HFFc6 (cell line): ENCODE data around the gene MTMR3. TPM values are rescaled to one million over a fixed set of nuclear protein-coding genes. Genes with fewer than 3 reads are reported as not detected.

ENCODE experiments used
- DNase-seq: peaks from one replicate; pipeline ENCODE4 v3.0.0-alpha.2; 2018
- H3K27ac Mint-ChIP-seq: 2 replicates; pipeline ENCODE4 v1.8.0; 2020; ENCODE audit warnings: mild to moderate bottlenecking, mixed read lengths
- H3K27me3 Mint-ChIP-seq: 2 replicates; pipeline ENCODE4 v1.8.0; 2021; ENCODE audit warnings: mild to moderate bottlenecking, moderate library complexity, mixed read lengths; ENCODE audit not compliant: insufficient read depth
- H3K36me3 Mint-ChIP-seq: 2 replicates; pipeline ENCODE4 v1.8.0; 2021; ENCODE audit warnings: low read depth, mixed read lengths
- H3K4me1 Mint-ChIP-seq: 2 replicates; pipeline ENCODE4 v1.8.0; 2020; ENCODE audit warnings: low read depth, mixed read lengths
- H3K4me3 Mint-ChIP-seq: 2 replicates; pipeline ENCODE4 v1.8.0; 2020; ENCODE audit warnings: mild to moderate bottlenecking, moderate library complexity, mixed read lengths
- H3K9me3 Mint-ChIP-seq: 2 replicates; pipeline ENCODE4 v1.8.0; 2020; ENCODE audit warnings: mild to moderate bottlenecking, mixed read lengths
- CTCF ChIP-seq: fragments of 200-600 bp; sonication (generic); IDR thresholded peaks from 2 replicates; pipeline ENCODE4 v1.5.0; 2021; ENCODE audit warnings: antibody characterized with exemption, mild to moderate bottlenecking
- total RNA-seq, 6 experiments: library from RNA; stranded (reverse); fragmentation: NEBNext Ultra II Directional; extraction: Animal tissue kit (Norgen Biotek cat#: 25700); gene quantifications; 2 replicates in 1 of 6; 3 replicates in 5 of 6; pipeline ENCODE4 v1.2.3, GENCODE V29; 2021

The MTMR3 gene
- total RNA-seq, 6 experiments from 2014 or later, result 19.0 to 27.0 (median 21.7) TPM

- Mint-ChIP-seq H3K4me3 (peak overlapping the region; percentile 97), H3K36me3 (peaks cover 12% of the 10 kb centered on the region), H3K9me3 (peaks cover 4% of the 10 kb centered on the region), H3K4me1 (peaks cover 57% of the 10 kb centered on the region), H3K27ac (peak overlapping the region; percentile 87), H3K27me3 (peaks cover 1% of the 10 kb centered on the region)
- no peak for TF ChIP-seq CTCF
- DNase-seq, result no peak
Measured at GRCh38 chr22:29838599-29838956, 44.4 kb upstream of the MTMR3 start.

GRCh38 chr22:29839039-29839438 lies 43.9 kb upstream of the MTMR3 start:
- Mint-ChIP-seq H3K36me3 (peaks cover 12% of the 10 kb centered on the region), H3K27ac (no peak overlapping the region), H3K4me1 (peaks cover 59% of the 10 kb centered on the region), H3K27me3 (peaks cover 1% of the 10 kb centered on the region), H3K9me3 (peaks cover 4% of the 10 kb centered on the region), H3K4me3 (peak overlapping the region; percentile 97; the same call in 1 of the 2 replicates)
- no peak for DNase-seq
- TF ChIP-seq CTCF, result no peak

GRCh38 chr22:29840498-29840897 lies 42.5 kb upstream of the MTMR3 start:
- peaks cover 59% of the 10 kb centered on the region for H3K4me1 Mint-ChIP-seq
- peaks cover 5% of the 10 kb centered on the region for H3K9me3 Mint-ChIP-seq
- no peak overlapping the region for H3K27ac Mint-ChIP-seq
- H3K36me3 Mint-ChIP-seq, result peaks cover 12% of the 10 kb centered on the region
- H3K27me3 Mint-ChIP-seq, result peaks cover 1% of the 10 kb centered on the region
- no peak overlapping the region for H3K4me3 Mint-ChIP-seq
- peak; percentile 49 for DNase-seq
- TF ChIP-seq CTCF, result no peak

GRCh38 chr22:29842172-29842571 lies 40.8 kb upstream of the MTMR3 start:
- Mint-ChIP-seq H3K27ac (peak overlapping the region; percentile 90), H3K4me1 (peaks cover 42% of the 10 kb centered on the region), H3K27me3 (peaks cover 1% of the 10 kb centered on the region), H3K36me3 (peaks cover 10% of the 10 kb centered on the region), H3K9me3 (peaks cover 16% of the 10 kb centered on the region), H3K4me3 (no peak overlapping the region)
- TF ChIP-seq CTCF, result no peak
- no peak for DNase-seq

GRCh38 chr22:29842740-29843139 lies 40.2 kb upstream of the MTMR3 start:
- H3K27me3 Mint-ChIP-seq, result peaks cover 1% of the 10 kb centered on the region
- H3K27ac Mint-ChIP-seq, result peak overlapping the region; percentile 90
- peaks cover 13% of the 10 kb centered on the region for H3K9me3 Mint-ChIP-seq
- H3K4me3 Mint-ChIP-seq, result peak overlapping the region; percentile 41; the same call in 1 of the 2 replicates
- TF ChIP-seq CTCF, result no peak
- H3K4me1 Mint-ChIP-seq, result peaks cover 36% of the 10 kb centered on the region
- DNase-seq, result peak; percentile 97
- H3K36me3 Mint-ChIP-seq, result peaks cover 5% of the 10 kb centered on the region

GRCh38 chr22:29846290-29846689 lies 36.7 kb upstream of the MTMR3 start:
- peaks cover 4% of the 10 kb centered on the region for H3K36me3 Mint-ChIP-seq
- peaks cover 12% of the 10 kb centered on the region for H3K9me3 Mint-ChIP-seq
- no peak for DNase-seq
- TF ChIP-seq CTCF, result no peak
- peaks cover 8% of the 10 kb centered on the region for H3K27me3 Mint-ChIP-seq
- no peak overlapping the region for H3K27ac Mint-ChIP-seq
- H3K4me1 Mint-ChIP-seq, result peaks cover 24% of the 10 kb centered on the region
- no peak overlapping the region for H3K4me3 Mint-ChIP-seq
